Measurements from ENCODE around the gene CAP1.

The CAP1 gene

DNA sequence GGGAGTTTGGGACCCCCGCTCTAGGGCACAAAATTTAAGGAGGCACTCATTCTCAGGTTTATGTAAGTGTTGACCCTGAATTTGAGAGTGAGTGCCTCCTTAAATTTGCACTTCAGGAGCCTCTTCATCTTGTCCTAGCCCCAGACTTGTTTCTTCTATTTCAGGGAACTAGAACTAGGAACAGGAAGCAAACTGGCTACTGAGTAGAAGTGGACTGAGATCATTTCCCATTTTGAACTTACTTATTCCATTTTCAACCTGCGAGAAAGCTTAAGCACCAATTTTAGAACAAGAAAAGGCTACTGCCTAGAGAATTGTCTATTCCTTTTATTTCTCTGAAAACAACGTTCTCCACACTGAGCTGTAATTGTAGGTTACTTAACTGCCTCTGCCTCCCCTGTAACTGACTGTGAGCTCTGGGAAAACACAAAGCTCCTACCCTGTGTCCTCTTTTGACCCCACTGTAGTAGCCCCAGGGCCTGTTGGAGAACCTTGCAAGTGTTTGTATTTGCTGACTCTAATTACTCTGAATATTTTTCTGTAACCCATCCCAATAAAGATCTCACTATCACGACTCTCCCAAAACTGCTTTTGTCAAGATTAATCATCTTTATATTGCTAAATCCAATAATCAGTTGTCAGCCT is 54.1 kb downstream of the CAP1 start:
- Histone ChIP-seq H3K36me3 (ENCODE audit: control insufficient read depth in 1 of 2, insufficient read depth in 2 of 2, low read length in 2 of 2) (peaks cover 11 to 18% of the 10 kb centered on the region in 2 donors), H3K27ac (ENCODE audit: low read depth, low read length) (no peak overlapping the region), H3K4me1 (ENCODE audit: control insufficient read depth in 1 of 2, insufficient read depth in 2 of 2, low read length in 2 of 2) (peaks cover 4 to 8% of the 10 kb centered on the region in 2 donors), H3K9me3 (ENCODE audit: control insufficient read depth in 1 of 2, low read length in 2 of 2) (no peaks in the 10 kb centered on the region), H3K27me3 (ENCODE audit: control insufficient read depth in 1 of 2, insufficient read depth in 2 of 2, low read length in 2 of 2) (no peaks in the 10 kb centered on the region), H3K4me3 (ENCODE audit: low read depth in 1 of 2, low read length in 2 of 2) (no peak overlapping the region), H3K9ac (ENCODE audit: low read depth in 1 of 2, low read length in 2 of 2) (no peak overlapping the region)

DNA sequence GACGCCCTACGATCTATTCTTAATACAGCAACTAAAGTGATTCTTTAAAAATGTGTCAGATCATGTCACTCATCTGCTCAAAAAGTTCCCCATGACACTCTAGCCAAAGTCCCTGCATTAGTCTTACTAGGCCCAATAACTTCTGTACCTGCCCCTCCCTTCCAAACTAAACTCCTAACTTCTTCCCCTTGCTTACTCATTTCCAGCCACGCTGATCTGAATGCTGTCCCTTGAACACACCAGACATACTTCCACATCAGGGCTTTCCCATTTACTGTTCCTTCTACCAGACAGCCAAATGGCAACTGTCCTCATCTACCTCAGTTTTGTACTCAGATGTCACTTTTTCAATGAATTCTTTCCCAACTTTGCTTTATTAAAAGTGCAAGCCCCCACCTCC is 55.3 kb downstream of the CAP1 start:
- no peak overlapping the region for H3K27ac ChIP-seq (ENCODE audit: low read depth, low read length)

DNA sequence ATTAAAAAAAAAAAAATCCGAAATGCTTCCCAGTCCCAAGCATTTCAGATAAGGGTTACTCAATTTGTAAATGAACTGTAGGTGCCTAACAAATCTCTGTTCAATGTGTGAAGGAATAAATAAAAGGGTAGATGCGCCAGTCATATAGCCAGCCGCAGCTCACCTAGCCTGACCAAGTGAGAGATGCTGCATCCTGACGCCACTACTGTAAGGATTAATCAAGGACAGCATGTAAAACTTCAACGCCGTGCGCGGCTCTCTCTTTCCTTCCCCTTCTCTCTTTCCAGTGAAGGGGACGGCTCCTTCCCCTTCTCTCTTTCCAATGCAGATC is 56.1 kb downstream of the CAP1 start:
- H3K4me3 ChIP-seq (ENCODE audit: low read depth in 1 of 2, low read length in 2 of 2): peak overlapping the region; percentile 94 to 96
- H3K9me3 ChIP-seq (ENCODE audit: control insufficient read depth in 1 of 2, low read length in 2 of 2): no peaks in the 10 kb centered on the region
- H3K36me3 ChIP-seq (ENCODE audit: control insufficient read depth in 1 of 2, insufficient read depth in 2 of 2, low read length in 2 of 2): no peaks in the 10 kb centered on the region
- peaks cover 4 to 8% of the 10 kb centered on the region in 2 donors for H3K4me1 ChIP-seq (ENCODE audit: control insufficient read depth in 1 of 2, insufficient read depth in 2 of 2, low read length in 2 of 2)
- peak overlapping the region; percentile 54 to 65 for H3K9ac ChIP-seq (ENCODE audit: low read depth in 1 of 2, low read length in 2 of 2)
- no peaks in the 10 kb centered on the region for H3K27me3 ChIP-seq (ENCODE audit: control insufficient read depth in 1 of 2, insufficient read depth in 2 of 2, low read length in 2 of 2)
- no peak overlapping the region for H3K27ac ChIP-seq (ENCODE audit: low read depth, low read length)

More for the DNA sequence above, 55.3 kb downstream of the CAP1 start:
- Histone ChIP-seq H3K4me1 (ENCODE audit: control insufficient read depth in 1 of 2, insufficient read depth in 2 of 2, low read length in 2 of 2) (peaks cover 4 to 8% of the 10 kb centered on the region in 2 donors), H3K4me3 (ENCODE audit: low read depth in 1 of 2, low read length in 2 of 2) (no peak overlapping the region), H3K9ac (ENCODE audit: low read depth in 1 of 2, low read length in 2 of 2) (no peak overlapping the region), H3K9me3 (ENCODE audit: control insufficient read depth in 1 of 2, low read length in 2 of 2) (no peaks in the 10 kb centered on the region), H3K27me3 (ENCODE audit: control insufficient read depth in 1 of 2, insufficient read depth in 2 of 2, low read length in 2 of 2) (no peaks in the 10 kb centered on the region), H3K36me3 (ENCODE audit: control insufficient read depth in 1 of 2, insufficient read depth in 2 of 2, low read length in 2 of 2) (peaks cover 4 to 6% of the 10 kb centered on the region in 2 donors)

DNA sequence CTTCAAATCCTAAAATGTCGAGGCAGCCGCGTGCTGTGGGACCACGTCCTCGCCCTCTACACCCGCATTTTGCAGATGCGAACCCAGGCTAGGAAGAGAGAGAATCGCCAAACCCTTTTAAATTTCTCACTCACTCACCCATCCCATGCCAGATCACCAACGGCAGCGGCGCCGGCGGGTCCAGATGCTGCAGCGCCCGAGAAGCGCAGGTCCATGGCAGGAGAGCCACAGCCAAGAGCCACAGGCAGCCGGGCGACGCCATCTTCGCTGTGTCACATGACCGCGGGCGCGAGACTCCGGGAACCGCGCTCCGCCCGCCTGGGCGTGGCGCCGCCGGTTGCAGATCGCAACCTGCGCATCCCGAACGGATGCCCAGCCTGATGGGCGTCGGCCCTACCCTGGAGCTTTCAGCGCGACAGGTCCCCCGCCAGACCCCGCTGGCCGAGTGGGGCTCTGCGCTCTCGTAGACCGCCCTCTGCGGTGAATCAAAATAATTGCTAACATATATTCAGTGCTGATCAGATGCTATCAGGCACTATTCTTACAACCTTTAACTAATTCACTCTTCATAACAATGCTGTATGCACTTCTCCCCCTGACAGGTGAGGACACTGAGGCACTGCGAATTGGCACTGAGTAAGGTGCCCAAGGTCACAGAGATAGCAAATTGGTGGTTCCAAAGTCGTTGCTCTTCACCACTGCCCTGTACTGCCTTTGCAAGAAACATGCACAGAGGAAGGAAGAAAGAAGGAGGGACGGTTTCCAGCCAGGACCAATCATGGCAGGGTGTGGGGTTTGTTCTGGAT is 56.7 kb downstream of the CAP1 start, which contains the start of gene PPT1:
Gene PPT1, minus strand, starts transcription at position 276 of the 806 bp plus-strand sequence. Its CDS starts 14 bp downstream, at position 262.
- Histone ChIP-seq H3K36me3 (ENCODE audit: control insufficient read depth in 1 of 2, insufficient read depth in 2 of 2, low read length in 2 of 2) (no peaks in the 10 kb centered on the region), H3K4me3 (ENCODE audit: low read depth in 1 of 2, low read length in 2 of 2) (peak within 1 kb of the TSS; percentile 94 to 96), H3K4me1 (ENCODE audit: control insufficient read depth in 1 of 2, insufficient read depth in 2 of 2, low read length in 2 of 2) (peaks cover 4 to 8% of the 10 kb centered on the region in 2 donors), H3K27ac (ENCODE audit: low read depth, low read length) (peak within 1 kb of the TSS; percentile 22), H3K27me3 (ENCODE audit: control insufficient read depth in 1 of 2, insufficient read depth in 2 of 2, low read length in 2 of 2) (no peaks in the 10 kb centered on the region), H3K9me3 (ENCODE audit: control insufficient read depth in 1 of 2, low read length in 2 of 2) (no peaks in the 10 kb centered on the region), H3K9ac (ENCODE audit: low read depth in 1 of 2, low read length in 2 of 2) (peak within 1 kb of the TSS; percentile 54 to 65)

DNA sequence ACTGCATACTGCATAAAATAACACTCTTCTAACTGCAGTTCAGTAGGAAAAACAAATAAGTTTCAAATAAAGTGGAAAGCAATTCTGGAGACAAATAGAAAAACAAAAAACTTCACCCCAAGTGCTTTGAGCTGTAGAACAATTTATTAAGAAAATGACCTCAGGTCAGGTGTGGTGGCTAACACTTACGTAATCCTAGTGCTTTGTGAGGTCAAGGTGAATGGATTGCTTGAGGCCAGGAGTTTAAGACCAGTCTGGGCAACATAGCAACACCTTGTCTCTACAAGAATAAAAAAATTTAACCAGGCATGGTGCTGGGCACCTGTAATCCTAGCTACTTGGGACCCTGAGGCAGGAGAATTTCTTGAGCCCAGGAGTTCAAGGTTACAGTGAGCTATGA is 61.5 kb downstream of the CAP1 start:
- Histone ChIP-seq H3K9me3 (ENCODE audit: control insufficient read depth in 1 of 2, low read length in 2 of 2) (no peaks in the 10 kb centered on the region), H3K27me3 (ENCODE audit: control insufficient read depth in 1 of 2, insufficient read depth in 2 of 2, low read length in 2 of 2) (no peaks in the 10 kb centered on the region), H3K36me3 (ENCODE audit: control insufficient read depth in 1 of 2, insufficient read depth in 2 of 2, low read length in 2 of 2) (no peaks in the 10 kb centered on the region), H3K9ac (ENCODE audit: low read depth in 1 of 2, low read length in 2 of 2) (no peak overlapping the region), H3K4me1 (ENCODE audit: control insufficient read depth in 1 of 2, insufficient read depth in 2 of 2, low read length in 2 of 2) (peaks cover 0 to 5% of the 10 kb centered on the region in 2 donors), H3K4me3 (ENCODE audit: low read depth in 1 of 2, low read length in 2 of 2) (no peak overlapping the region), H3K27ac (ENCODE audit: low read depth, low read length) (no peak overlapping the region)

DNA sequence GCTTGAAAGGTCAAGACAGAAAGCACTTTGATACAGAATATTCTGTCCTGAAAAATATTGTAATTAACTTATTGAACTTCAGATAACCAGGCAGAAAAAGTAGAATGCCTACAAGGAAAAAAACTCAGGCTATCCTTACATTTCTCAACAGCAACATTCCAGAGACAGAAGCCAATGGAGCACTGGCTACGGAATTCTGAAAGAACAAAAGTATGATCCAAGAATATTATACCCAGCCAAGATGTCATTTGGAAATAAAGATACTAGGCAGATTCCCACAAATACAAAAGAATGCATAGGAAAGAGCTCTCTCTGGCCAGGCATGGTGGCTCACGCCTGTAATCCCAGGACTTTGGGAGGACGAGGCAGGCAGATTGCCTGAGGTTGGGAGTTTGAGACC is 62.4 kb downstream of the CAP1 start:
- no peaks in the 10 kb centered on the region for H3K27me3 ChIP-seq (ENCODE audit: control insufficient read depth in 1 of 2, insufficient read depth in 2 of 2, low read length in 2 of 2)
- no peaks in the 10 kb centered on the region for H3K36me3 ChIP-seq (ENCODE audit: control insufficient read depth in 1 of 2, insufficient read depth in 2 of 2, low read length in 2 of 2)
- no peak overlapping the region for H3K27ac ChIP-seq (ENCODE audit: low read depth, low read length)
- H3K9ac ChIP-seq (ENCODE audit: low read depth in 1 of 2, low read length in 2 of 2): no peak overlapping the region
- no peak overlapping the region for H3K4me3 ChIP-seq (ENCODE audit: low read depth in 1 of 2, low read length in 2 of 2)
- no peaks in the 10 kb centered on the region for H3K9me3 ChIP-seq (ENCODE audit: control insufficient read depth in 1 of 2, low read length in 2 of 2)
- no peaks in the 10 kb centered on the region for H3K4me1 ChIP-seq (ENCODE audit: control insufficient read depth in 1 of 2, insufficient read depth in 2 of 2, low read length in 2 of 2)

GRCh38 chr1:40105028-40105427 is 64.5 kb downstream of the CAP1 start:
- Histone ChIP-seq H3K4me1 (ENCODE audit: control insufficient read depth in 1 of 2, insufficient read depth in 2 of 2, low read length in 2 of 2) (no peaks in the 10 kb centered on the region), H3K9me3 (ENCODE audit: control insufficient read depth in 1 of 2, low read length in 2 of 2) (no peaks in the 10 kb centered on the region), H3K9ac (ENCODE audit: low read depth in 1 of 2, low read length in 2 of 2) (no peak overlapping the region), H3K36me3 (ENCODE audit: control insufficient read depth in 1 of 2, insufficient read depth in 2 of 2, low read length in 2 of 2) (no peaks in the 10 kb centered on the region), H3K27me3 (ENCODE audit: control insufficient read depth in 1 of 2, insufficient read depth in 2 of 2, low read length in 2 of 2) (no peaks in the 10 kb centered on the region), H3K4me3 (ENCODE audit: low read depth in 1 of 2, low read length in 2 of 2) (no peak overlapping the region), H3K27ac (ENCODE audit: low read depth, low read length) (no peak overlapping the region)

DNA sequence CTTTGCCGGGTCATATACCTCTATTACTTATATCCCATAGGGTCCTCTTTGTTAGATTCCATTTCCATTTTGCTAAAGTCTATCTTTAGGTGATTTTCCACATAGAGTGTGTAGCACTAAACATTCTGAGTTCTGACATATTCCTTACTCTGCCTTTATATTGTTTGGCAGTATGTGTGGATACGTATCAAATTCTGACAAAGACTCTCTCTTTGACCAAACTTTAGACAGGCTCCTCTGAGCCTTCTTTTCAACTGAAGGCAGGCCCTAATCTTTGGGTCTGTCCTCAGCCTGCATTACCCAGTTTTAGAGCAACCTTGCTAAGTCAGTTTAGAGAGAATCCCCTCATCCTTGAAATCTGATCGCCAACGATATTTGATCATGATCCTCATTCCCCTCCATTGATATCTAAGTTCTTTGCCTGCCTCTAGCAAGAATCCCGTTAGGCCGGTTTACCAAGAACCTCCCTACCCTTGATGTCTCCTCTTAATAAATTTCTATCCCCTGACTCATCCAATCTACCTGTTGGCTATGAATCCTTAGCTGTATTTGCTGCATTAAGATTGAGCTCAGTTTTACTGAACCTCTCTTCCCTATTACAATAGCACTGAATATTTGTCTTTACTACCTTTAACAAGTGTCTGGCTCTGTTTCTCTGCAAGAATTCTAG is 66.9 kb downstream of the CAP1 start:
- Histone ChIP-seq H3K9me3 (ENCODE audit: control insufficient read depth in 1 of 2, low read length in 2 of 2) (peaks cover 0 to 7% of the 10 kb centered on the region in 2 donors), H3K27me3 (ENCODE audit: control insufficient read depth in 1 of 2, insufficient read depth in 2 of 2, low read length in 2 of 2) (no peaks in the 10 kb centered on the region), H3K27ac (ENCODE audit: low read depth, low read length) (no peak overlapping the region), H3K4me1 (ENCODE audit: control insufficient read depth in 1 of 2, insufficient read depth in 2 of 2, low read length in 2 of 2) (no peaks in the 10 kb centered on the region), H3K9ac (ENCODE audit: low read depth in 1 of 2, low read length in 2 of 2) (no peak overlapping the region), H3K36me3 (ENCODE audit: control insufficient read depth in 1 of 2, insufficient read depth in 2 of 2, low read length in 2 of 2) (no peaks in the 10 kb centered on the region), H3K4me3 (ENCODE audit: low read depth in 1 of 2, low read length in 2 of 2) (no peak overlapping the region)

DNA sequence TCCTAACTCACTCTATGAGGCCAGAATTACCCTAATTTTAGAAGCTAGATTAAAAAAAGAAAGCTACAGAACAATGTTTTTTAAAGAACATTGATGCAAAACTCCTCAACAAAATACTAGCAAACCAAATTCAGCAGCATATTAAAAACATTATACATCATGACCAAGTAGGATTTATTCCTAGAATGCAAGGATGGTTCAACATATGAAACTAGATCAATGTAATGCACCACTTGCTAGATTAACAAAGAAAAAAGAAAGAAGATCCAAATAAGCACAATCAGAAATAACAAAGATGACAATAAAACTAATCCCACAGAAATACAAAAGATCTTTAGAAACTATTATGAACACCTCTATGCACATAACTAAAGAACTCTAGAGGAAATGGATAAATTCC is 69.9 kb downstream of the CAP1 start:
- Histone ChIP-seq H3K9me3 (ENCODE audit: control insufficient read depth in 1 of 2, low read length in 2 of 2) (peaks cover 0 to 7% of the 10 kb centered on the region in 2 donors), H3K27ac (ENCODE audit: low read depth, low read length) (no peak overlapping the region), H3K4me3 (ENCODE audit: low read depth in 1 of 2, low read length in 2 of 2) (no peak overlapping the region), H3K27me3 (ENCODE audit: control insufficient read depth in 1 of 2, insufficient read depth in 2 of 2, low read length in 2 of 2) (no peaks in the 10 kb centered on the region), H3K9ac (ENCODE audit: low read depth in 1 of 2, low read length in 2 of 2) (no peak overlapping the region), H3K4me1 (ENCODE audit: control insufficient read depth in 1 of 2, insufficient read depth in 2 of 2, low read length in 2 of 2) (no peaks in the 10 kb centered on the region), H3K36me3 (ENCODE audit: control insufficient read depth in 1 of 2, insufficient read depth in 2 of 2, low read length in 2 of 2) (no peaks in the 10 kb centered on the region)

DNA sequence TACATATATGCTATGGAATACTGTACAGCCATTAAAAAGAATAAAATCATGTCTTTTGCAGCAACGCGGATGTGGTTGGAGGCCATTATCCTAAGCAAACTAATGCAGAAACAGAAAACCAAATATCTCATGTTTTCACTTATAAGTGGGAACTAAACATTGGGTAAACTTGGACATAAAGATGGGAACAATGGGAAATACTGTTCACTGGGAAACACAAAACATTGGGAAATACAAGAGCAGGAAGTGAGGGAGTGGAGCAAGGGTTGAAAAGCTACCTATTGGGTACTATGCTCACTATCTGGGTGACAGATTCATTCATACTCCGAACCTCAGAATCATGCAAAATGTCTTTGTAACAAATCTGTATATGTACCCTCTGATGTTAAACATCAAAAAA is 73.9 kb downstream of the CAP1 start:
- no peaks in the 10 kb centered on the region for H3K36me3 ChIP-seq (ENCODE audit: control insufficient read depth in 1 of 2, insufficient read depth in 2 of 2, low read length in 2 of 2)
- H3K9ac ChIP-seq (ENCODE audit: low read depth in 1 of 2, low read length in 2 of 2): no peak overlapping the region
- H3K27ac ChIP-seq (ENCODE audit: low read depth, low read length): no peak overlapping the region
- peaks cover 0 to 7% of the 10 kb centered on the region in 2 donors for H3K9me3 ChIP-seq (ENCODE audit: control insufficient read depth in 1 of 2, low read length in 2 of 2)
- no peak overlapping the region for H3K4me3 ChIP-seq (ENCODE audit: low read depth in 1 of 2, low read length in 2 of 2)
- H3K27me3 ChIP-seq (ENCODE audit: control insufficient read depth in 1 of 2, insufficient read depth in 2 of 2, low read length in 2 of 2): no peaks in the 10 kb centered on the region
- H3K4me1 ChIP-seq (ENCODE audit: control insufficient read depth in 1 of 2, insufficient read depth in 2 of 2, low read length in 2 of 2): no peaks in the 10 kb centered on the region

Data from duodenal mucosa (tissue), 2 donors.